SW480 (cell line): Measurements from ENCODE around the gene FEZ2.
A peak's percentile ranks its signal among the peaks of the same experiment; 100 is the strongest.

Experiments
- DNase-seq: peaks from one replicate; pipeline ENCODE4 v3.0.0-alpha.2; 2016; ENCODE audit warnings: low spot score

FEZ2 gene

DNA sequence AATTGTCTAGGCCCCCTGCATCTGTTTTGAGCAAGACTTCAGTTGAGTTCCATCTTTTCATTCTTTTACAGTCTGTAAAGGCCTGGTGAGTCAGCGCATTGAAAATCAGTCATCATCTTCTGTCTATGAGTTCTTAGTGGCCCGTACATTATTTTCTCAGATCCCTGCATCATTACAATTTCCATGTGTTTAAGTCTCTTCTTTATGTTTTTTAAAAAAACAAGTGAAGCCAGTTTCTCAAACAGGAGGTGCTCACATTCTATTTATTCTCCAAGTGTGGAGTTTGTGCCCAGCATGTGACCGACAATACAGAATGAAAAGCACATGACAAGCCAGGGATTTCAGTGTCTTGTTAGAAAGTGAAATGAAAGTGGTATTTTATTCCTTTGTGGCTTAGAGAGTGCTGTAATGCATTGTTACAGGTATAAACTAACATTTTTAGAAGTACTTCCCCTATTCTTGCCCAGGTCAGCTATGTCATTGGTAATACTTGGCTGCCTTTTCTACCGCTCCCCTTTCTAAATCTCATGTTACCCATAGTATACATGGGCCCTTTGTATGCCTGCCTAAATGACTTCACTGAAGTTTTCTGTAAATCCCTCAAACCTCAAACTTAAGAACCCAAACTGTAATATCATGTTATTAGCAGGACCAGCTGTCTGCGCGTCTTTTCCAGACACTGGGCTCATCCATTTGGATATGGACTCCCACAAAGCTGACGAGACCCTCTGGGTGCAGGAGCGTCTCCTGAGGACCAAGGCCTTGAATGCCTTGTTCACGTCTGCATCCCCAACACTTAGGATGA, 67.6 kb downstream of the FEZ2 start:
- no peak for DNase-seq

GRCh38 chr2:36528766-36529392, 69.1 kb downstream of the FEZ2 start:
- DNase-seq, result no peak

- no peak for DNase-seq
These were observed 69.7 kb downstream of the FEZ2 start for GRCh38 chr2:36528274-36528673.

DNA sequence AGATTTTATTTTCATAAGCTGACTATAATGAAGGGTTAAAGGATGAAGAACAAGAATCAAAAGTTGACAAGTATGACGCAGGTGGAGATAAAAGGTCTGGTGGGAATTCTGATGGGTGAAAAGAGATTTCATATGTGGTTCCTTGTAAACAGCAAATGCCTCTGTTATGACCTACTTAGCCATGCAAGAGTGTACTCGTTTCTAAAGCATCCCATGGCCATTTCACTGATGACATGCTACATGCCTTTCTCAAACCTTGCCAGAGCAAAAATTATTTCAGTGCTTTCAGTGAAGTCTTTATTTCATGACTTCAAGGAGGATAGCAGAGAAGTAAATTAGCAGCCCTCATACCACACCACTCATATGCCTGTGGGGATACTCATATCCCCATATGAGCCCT, 71.7 kb downstream of the FEZ2 start:
- no peak for DNase-seq

- no peak for DNase-seq
These were observed 72.7 kb downstream of the FEZ2 start for GRCh38 chr2:36525245-36525644.

- no peak for DNase-seq
These were observed 74.8 kb downstream of the FEZ2 start for GRCh38 chr2:36523153-36523552.

- no peak for DNase-seq
These were observed 77.5 kb downstream of the FEZ2 start for GRCh38 chr2:36520431-36520830.

GRCh38 chr2:36516136-36516870, 81.7 kb downstream of the FEZ2 start:
- DNase-seq, result no peak

DNA sequence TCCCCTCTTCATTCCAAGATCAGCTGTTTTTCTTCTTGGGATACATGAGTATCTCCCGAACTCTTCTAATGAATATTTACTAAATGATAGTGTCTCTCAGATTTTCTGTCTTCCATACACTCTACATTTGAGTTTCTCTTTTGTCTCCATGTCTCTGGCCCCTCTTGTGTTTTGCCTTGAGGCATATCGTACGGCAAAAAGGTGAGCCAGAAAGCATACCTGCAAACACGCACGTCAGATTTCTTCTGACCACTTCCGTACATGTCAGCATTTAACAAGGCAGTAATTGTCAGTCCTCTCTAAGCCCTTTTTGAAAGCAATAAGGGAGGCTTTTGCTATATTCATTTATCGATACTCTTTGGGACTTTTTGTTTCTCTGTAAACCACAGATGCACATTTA, 82.4 kb downstream of the FEZ2 start:
- DNase-seq, result no peak

GRCh38 chr2:36513661-36514060, 84.3 kb downstream of the FEZ2 start:
- DNase-seq, result no peak

DNA sequence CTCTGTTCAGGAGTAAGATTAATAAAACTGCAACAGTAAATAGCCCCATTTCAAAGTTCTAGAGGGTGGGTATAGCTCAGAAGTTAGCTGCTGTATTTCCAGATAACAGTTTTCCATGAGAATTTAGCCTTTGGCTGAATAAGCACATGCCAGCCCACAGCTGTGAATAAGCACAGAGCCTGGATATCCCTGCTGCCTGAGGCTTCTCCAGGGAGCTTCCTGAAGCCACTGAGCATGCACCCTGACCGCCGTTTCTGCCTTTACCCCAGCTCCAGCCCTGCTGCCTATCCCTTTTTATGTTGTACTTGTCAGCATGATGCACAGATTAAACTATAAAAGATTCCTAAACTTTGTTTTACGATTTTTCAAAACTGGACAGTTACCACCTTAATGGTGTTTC, 85.3 kb downstream of the FEZ2 start:
- DNase-seq, result no peak

DNA sequence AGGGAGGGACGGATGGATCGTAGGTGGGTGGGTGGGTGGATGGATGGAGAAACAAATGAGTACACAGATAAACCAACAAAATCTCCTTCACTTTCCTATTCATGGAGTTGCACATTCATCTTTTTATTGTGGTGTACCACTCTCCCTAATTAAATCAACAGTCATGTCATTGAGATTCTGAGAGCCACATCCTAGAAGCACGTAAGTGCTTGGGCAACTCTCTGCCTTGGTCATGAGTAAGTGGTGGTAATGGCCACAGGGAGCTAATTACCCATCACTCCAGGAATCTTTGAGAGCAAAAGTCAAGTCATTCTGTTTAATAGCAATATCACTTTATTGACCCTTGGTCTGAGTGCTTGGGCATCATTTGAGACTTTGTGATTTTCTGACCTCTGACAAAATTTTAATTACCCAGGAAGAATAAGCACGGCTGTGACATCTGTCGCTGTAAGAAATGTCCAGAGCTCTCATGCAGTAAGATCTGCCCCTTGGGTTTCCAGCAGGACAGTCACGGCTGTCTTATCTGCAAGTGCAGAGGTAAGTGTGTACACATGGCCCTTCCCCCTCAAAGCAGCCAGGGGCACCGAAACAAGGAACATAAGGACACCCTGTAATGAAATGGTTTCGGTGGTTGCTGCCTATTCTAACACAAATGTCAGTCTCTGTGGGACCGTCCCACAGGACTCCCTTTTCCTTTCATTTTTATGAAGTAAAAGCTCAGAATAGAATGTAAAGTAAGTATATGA, 85.9 kb downstream of the FEZ2 start:
- no peak for DNase-seq

DNA sequence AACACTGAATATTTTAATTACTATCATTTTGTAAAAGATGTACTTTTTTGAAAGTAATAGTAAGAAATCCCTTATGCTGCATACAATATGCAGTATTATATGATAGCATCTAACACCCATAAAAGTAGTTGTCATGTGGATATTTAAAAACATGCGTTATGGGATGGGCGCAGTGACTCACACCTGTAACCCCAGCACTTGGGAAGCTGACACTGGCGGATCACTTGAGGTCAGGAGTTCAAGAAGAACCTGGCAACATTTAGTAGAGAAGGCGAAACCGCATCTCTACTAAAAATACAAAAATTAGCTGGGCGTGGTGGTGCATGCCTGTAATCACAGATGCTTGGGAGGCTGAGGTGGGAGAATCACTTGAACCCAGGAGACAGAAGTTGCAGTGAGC, 88.9 kb downstream of the FEZ2 start:
- DNase-seq, result no peak

DNA sequence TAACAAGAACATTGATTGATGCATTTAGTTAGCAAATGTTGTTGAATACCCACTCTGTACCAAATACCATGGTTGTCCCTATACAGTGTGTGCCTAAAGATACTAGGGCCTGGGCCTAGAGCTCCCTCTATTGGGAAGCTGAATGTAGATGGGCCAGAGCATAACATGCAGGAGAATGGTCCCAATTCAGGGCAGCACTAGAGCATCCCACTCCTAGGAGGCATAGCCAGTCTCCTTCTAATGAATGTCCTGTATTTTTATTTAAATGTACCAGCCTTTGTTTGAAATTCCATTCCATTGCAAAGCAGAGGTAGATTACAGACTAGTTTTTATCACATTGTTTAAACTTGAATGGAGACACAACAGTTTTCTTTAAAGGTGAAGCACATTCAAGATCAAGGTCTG, 90.6 kb downstream of the FEZ2 start:
- peak; percentile 65 for DNase-seq
